NCI-H2081 (cell line): Measurements from ENCODE around the gene TXK.

ENCODE experiments used
- DNase-seq, 2 experiments: peaks; one replicate each; lab custom pipeline; 2025; lab: John Stamatoyannopoulos, UW

The TXK gene

GRCh38 chr4:48103483-48104139 lies 30.4 kb downstream of the TXK start:
- no peak for DNase-seq

- no peak for DNase-seq
Observed at GRCh38 chr4:48102303-48102702, 31.7 kb downstream of the TXK start.

DNA sequence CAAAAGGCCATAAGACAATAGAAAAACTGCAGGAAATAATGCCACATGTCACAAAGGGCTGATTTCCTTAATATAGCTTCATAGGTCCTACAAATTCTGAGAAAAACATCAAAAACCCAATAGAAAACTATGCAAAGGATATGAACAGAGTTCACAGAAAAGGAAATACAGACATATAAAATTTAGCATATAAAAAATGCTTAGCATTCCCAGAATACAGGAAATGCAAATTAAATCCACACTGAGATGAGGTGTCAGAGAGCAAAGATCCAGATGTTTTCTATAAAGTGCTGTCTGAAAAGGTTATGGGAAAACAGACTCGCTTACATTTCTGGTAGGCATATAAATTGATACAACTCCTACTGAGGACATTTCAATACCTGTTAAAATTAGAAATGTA lies 33.8 kb downstream of the TXK start:
- no peak for DNase-seq

GRCh38 chr4:48095441-48095840 lies 38.6 kb downstream of the TXK start:
- DNase-seq, result no peak

DNA sequence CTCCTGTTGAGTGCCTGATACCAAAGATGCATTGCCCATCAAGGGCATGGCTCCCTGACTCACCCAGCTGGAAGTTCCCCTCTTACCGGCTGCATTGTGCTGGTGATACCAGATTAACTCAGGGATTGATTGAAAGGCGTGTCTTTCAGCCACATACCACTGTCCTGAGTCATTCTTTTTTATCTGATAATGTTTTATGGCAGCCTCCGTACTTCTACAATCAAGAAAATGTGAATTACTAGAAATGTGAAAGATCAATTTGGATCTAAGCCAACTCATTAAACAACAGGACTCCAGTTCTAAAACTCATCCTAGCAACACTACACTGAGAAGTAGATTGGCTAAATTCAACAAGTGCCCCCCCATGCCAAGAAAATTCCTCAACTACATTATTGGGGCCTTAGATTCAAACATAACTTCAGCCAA lies 40.0 kb downstream of the TXK start:
- no peak for DNase-seq

DNA sequence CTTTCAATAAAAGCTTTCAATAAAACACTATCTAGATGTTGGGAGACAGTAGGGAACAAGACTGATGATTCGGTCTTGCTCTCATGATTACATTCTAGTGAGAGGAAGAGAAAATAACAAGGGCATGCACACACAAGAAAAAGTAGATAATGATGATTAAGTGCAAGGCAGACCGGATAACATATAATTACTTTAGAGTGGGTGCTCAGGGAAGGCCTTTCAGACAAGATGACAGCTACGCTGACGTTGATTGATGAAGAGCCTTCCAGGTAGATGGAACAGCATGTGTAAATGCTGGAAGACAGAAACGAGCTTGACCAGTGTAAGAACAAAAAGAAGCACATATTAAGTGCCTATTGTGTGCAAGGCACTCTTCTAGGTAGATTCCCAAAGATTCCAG lies 43.4 kb downstream of the TXK start:
- no peak for DNase-seq

GRCh38 chr4:48085821-48086589 lies 48.0 kb downstream of the TXK start:
- no peak for DNase-seq

DNA sequence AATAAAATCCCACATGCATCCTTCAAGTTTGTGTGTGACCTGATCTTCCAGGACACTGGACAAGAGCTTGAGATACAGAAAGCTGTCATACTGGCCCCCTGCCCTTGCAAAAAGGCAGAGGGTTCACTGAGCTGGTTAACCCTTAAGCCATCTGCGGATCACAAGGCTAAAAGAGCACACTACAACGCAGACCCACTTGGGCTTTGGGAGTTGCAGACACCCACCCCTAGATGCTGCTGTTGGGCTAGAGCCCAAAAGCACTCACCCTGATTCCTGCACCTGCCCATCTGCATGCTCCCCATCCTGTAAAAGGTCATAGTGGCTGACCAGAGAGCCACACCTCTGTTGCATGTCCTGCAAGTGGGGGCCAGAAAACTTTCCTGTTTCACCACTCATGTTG lies 51.1 kb downstream of the TXK start:
- no peak for DNase-seq

DNA sequence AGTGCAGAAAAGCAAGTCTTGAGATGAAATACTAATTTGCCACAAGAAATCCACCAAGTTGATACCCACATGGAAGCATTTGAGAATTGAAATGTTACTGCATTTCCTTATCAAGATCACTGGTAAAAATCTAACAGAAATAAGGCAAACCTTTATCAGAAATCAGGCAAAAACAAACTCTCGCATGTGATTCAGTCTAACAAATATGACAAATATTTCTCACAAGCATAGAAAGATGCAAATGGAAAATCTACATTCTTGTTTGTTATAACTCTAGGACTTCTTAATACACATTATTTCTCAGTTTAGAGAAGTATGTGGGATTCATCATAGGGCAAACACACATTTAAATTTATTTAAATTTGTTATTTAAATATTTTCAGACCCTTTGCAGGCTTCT lies 52.9 kb downstream of the TXK start:
- DNase-seq, result no peak

DNA sequence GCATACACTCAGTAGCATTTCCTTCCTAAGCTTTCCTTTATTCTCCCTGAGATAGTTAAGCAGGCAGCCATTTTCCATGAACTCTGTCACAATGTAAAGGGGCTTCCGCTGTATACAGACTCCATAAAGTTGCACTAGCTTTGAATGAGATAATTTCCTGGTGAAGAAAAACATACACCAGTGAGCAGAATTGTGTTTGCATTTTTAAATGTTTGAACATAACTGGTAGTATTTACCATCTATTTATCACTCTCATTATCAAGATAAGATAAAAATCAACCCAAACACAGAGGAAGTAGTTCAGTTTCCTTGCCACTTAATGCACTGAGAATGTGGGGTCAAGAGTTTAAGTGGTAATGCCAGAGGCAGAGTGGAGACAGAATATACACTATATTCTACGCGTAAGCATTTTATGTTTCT lies 54.1 kb downstream of the TXK start:
- no peak for DNase-seq

DNA sequence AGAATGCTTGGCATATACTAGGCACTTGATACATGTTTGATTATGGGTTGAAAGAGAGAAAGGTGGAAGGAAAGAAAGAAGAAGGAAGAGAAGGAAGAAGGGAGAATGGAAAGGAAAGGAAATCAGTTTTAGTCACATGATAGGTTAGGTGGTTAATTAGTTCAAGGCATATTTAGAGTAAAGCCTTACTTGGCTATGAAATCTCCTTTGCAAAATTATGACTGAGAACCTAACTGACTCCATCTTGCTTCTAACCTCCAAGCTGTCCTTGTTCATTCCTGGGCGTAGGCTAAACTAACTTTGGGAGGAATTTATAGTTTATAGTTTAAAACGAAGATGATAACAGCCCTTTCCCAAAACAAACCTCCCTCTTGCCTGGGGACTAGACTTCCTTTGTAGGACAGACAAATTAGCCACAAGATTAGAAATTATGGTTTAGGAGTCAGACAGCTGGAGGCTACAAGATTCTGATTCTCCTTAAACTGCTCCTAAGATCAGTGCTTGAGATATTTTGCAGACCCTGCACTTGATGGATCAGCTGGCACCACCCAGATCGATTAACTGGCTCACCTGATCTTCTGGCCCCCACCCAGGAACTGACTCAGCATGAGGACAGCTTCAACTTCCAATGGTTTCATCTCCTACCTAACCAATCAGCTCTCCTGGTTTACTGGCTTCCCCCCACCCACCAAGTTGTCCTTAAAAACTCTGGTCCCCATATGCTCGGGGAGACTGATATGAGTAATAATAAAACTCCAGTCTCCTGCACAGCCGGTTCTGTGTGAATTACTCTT lies 55.0 kb downstream of the TXK start:
- DNase-seq, result no peak

DNA sequence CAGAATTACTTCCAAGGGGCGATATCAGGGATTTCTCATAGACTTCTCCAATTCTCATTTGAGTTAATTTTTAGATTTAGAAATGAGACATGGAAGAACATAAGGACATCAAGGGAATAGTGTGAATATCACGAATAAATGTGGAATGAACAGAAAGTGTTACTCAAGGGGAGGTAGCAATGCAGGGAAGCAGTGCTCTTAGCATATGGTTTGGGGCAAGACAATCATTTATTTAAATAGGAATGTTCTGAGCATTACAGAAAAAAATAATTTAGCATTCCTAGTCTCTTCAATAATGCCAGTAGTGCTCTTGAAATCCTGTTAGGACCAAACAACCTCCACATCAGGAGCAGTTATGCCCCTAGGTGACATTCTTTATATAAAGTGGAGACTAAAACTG lies 55.6 kb downstream of the TXK start:
- no peak for DNase-seq

DNA sequence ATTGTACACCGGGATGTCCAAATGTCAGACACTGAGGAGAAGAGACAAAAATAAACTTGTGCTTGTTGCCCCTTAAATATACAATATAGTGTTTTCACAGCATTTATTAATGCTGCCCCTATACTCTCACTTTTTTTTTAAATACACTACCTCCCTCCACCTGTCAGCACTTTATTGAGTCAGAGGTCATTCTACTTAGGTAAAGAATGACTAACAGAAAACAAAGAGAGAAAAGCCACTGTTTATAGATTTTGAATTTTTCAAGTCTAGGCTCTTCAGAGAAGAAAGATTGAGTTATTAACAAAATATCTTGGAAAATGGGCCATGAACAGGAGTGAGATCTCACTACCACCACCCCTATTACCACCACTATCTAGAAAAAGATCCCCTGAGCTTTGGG lies 59.4 kb downstream of the TXK start:
- DNase-seq, result no peak

- DNase-seq, result no peak
Observed at GRCh38 chr4:48073567-48074103, 60.4 kb downstream of the TXK start.

DNA sequence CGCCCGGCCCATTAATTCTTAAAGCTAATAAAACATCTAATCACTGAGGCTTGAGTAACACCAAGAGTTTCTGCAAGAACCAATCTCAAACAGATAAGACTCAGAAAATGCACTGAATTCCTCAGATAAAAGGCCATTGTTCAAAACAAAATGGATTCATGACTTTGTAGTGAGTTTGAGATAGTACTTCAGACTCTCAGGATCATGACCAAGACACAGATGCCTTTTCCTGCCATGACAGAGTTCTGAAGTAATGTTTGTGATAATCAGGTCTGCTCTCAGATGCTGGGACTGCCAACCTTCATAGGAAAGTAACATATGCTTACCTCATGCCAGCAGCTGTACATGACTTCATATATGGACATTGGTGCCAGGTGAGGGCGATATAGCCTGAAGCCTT lies 62.9 kb downstream of the TXK start:
- DNase-seq, result no peak

DNA sequence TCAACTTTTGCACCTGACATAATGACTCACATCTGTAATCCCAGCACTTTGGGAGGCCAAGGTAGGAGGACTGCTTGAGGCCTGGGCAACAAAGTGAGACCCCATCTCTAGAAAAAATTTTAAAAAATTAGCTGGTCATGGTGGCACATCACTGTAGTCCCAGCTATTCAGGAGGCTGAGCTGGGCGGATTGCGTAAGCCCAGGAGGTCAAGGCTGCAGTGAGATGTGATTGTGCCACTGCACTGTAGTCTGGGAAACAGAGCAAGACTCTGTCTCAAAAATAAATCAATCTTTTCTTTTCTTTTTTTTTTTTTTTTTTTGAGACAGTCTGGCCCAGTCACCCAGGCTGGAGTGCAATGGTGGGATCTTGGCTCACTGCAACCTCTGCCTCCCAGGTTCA lies 65.0 kb downstream of the TXK start:
- no peak for DNase-seq

- no peak for DNase-seq
Observed at GRCh38 chr4:48068182-48068581, 65.9 kb downstream of the TXK start.

- DNase-seq, result no peak
Observed at GRCh38 chr4:48067536-48067935, 66.5 kb downstream of the TXK start.

GRCh38 chr4:48065587-48066052 lies 68.4 kb downstream of the TXK start:
- DNase-seq, result no peak

DNA sequence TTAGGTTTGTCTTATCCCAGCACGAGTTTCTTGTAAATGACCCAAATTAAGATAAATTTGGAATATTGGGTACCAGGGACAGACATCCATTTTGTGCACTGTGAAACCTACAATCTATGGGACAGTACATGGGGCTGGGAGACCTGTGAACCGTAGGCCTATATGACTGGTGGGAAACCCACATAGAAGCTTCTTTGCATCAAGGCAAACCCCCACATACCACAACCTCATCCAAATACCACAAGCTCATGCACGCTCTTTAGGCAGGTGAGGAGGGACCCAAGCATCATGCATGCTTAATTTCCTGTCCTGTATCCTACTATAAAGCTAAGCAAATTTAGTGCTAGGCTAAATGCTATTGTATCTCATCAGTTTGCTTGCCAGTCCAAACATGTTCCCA lies 69.7 kb downstream of the TXK start:
- DNase-seq, result no peak

GRCh38 chr4:48058617-48059530 lies 75.2 kb downstream of the TXK start:
- DNase-seq, result no peak

- DNase-seq, result no peak
Observed at GRCh38 chr4:48051078-48051477, 83.0 kb downstream of the TXK start.
